Measurements from ENCODE around the gene RNF112.

Gene RNF112

DNA sequence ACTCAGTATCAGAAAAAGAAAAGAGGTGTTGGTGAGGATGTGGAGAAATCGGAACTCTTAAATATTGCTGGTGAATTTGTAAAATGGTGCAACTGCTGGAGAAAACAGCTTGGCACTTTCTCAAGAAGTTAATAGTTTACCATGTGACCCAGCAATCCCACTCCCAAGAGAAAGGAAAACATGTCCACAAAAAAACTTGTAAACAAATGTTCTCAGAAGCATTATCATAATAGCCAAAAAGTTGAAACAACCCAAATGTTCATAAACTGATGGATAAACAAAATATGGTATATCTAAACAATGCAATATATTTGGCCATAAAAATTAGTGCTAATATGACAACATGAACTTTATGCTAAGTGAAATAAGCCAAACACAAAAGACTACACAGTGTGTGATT is 35.3 kb upstream of the RNF112 start:
- DNase-seq = no peak

DNA sequence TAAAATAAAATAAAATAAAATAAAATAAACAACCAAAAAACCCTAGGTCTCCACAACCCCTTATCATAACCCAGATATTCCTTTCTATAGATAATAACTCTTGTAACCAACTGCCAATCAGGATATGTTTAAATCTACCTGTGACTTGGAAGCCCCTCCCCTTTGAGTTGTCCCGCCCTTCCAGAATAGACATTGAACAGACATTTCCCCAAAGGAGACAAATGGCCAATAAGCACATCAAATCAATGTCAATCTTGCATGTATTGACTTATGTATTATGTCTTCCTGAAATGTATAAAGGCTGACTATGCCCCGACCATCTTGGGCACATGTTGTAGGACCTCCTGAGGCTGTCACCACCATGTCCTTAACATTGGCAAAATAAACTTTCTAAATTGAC is 34.2 kb upstream of the RNF112 start:
- no peak for DNase-seq

DNA sequence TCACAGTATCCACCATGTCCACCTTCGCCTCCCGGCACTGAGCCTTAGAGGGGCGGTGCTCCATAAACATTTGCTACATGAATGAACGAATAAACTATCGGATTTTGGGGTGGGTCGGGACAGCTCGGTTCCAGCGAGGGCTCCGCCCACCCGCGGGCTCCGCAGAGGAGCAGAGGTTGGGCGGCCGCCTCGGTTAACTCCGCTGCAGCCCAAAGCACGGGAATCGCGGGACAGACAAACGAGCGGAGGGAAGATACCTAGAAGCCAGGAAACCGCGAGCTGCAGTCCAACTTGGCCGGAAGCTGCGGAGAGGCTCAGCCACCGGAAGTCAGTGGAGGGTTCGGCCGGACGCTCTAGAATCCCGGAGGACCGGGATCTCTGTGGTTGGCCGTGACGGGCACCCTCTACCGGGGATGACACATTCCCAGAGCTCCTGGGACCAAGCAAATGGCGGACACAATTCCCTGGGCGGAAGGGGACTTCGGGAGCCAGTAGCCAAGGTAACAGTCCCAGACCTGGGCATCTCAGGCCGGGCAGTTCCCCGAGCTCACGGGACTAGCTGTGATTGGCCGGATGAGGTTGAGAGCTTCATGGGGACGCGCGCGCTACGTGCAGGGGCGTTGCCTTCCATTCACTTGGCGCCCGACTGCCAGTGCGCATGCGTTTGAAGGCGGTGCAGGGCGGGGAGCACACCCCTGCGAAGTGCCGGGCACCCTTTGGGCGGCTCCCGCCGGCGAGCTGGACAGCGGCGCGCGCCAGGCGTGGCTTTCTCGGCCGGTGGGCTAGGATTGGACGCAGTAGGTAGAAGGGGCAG is 33.2 kb upstream of the RNF112 start:
- peak; percentile 92 for DNase-seq

DNA sequence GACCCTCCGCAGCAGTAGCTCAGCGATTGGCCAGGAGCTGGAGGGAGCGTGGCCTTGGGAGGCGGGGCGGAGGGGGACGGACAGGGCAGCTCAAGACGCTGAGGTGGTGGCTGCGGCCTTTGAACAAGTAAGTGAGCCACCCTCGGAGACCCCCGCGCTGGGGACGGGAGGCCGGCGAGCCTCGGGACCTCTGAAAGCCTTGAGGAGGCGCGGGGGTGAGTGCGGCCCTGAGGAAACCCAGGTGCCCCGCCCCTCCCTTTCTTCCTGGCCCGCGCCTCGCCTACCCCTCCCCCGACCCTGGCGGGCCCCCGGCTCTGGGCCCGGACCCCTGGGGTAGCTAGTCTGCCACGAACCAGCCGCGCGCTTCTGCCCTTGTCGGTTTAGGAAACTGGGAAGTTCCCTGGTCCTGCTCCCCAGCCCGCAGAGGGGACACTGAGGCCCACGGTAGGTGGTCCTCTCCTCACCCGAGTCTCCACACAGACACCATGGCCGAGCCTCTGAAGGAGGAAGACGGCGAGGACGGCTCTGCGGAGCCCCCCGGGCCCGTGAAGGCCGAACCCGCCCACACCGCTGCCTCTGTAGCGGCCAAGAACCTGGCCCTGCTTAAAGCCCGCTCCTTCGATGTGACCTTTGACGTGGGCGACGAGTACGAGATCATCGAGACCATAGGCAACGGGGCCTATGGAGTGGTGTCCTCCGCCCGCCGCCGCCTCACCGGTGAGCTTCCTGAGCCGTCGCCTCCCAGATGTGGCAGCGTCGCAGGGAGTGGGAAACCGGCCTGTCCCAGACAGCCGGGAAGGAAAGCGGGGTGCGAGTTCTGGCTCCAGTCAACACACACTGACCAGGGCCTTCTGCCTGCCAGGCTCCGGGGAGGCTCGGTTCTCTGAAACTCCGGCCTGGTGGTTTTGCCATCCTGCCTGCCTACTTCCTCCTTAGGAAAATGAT is 32.3 kb upstream of the RNF112 start, which contains the start of gene MAPK7:
TSS of gene MAPK7 (plus strand) at position 83 of the 945 bp plus-strand sequence. CDS start at position 486, 403 bp downstream.
- no peak for DNase-seq

DNA sequence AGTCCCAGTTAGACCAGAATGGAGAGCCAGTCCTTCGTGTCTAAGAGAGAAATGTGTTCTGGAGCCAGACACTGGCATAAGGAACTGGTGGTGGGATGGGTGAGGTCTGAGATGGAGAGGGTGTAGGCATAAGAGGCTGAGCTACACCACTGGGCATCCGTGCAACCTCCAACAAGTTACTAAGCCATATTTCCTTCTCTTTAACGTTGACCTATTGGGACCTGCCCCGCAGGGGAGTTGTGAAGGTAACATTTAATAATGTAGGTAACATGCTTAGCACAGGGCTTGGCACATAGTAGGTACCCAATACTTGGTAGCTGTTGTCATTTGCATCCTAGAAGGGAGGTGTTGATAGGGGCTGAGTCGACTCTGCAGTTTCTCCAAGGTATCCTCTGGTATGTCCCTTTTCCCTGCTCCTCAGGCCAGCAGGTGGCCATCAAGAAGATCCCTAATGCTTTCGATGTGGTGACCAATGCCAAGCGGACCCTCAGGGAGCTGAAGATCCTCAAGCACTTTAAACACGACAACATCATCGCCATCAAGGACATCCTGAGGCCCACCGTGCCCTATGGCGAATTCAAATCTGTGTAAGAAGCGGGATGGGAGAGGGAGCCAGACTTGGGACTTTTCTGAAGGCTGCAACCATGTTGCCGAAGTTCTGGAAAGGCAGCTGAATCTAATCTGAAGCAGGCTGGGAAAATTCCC is 31.5 kb upstream of the RNF112 start:
- DNase-seq = no peak

DNA sequence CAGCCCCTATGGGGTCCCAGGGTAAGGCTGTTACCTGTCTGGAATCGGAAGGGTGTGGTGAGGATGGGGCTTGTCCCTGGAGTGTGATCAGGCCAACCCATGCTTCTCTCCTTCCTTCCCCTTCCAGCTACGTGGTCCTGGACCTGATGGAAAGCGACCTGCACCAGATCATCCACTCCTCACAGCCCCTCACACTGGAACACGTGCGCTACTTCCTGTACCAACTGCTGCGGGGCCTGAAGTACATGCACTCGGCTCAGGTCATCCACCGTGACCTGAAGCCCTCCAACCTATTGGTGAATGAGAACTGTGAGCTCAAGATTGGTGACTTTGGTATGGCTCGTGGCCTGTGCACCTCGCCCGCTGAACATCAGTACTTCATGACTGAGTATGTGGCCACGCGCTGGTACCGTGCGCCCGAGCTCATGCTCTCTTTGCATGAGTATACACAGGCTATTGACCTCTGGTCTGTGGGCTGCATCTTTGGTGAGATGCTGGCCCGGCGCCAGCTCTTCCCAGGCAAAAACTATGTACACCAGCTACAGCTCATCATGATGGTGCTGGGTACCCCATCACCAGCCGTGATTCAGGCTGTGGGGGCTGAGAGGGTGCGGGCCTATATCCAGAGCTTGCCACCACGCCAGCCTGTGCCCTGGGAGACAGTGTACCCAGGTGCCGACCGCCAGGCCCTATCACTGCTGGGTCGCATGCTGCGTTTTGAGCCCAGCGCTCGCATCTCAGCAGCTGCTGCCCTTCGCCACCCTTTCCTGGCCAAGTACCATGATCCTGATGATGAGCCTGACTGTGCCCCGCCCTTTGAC is 30.3 kb upstream of the RNF112 start:
- DNase-seq = no peak

DNA sequence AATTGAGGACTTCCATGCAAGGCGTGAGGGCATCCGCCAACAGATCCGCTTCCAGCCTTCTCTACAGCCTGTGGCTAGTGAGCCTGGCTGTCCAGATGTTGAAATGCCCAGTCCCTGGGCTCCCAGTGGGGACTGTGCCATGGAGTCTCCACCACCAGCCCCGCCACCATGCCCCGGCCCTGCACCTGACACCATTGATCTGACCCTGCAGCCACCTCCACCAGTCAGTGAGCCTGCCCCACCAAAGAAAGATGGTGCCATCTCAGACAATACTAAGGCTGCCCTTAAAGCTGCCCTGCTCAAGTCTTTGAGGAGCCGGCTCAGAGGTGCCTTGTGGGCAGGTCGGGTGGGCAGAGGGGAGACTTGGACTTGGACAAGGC is 29.7 kb upstream of the RNF112 start:
- no peak for DNase-seq

DNA sequence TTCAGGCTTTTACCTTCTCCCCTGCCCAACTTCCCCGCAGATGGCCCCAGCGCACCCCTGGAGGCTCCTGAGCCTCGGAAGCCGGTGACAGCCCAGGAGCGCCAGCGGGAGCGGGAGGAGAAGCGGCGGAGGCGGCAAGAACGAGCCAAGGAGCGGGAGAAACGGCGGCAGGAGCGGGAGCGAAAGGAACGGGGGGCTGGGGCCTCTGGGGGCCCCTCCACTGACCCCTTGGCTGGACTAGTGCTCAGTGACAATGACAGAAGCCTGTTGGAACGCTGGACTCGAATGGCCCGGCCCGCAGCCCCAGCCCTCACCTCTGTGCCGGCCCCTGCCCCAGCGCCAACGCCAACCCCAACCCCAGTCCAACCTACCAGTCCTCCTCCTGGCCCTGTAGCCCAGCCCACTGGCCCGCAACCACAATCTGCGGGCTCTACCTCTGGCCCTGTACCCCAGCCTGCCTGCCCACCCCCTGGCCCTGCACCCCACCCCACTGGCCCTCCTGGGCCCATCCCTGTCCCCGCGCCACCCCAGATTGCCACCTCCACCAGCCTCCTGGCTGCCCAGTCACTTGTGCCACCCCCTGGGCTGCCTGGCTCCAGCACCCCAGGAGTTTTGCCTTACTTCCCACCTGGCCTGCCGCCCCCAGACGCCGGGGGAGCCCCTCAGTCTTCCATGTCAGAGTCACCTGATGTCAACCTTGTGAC is 29.1 kb upstream of the RNF112 start:
- no peak for DNase-seq

DNA sequence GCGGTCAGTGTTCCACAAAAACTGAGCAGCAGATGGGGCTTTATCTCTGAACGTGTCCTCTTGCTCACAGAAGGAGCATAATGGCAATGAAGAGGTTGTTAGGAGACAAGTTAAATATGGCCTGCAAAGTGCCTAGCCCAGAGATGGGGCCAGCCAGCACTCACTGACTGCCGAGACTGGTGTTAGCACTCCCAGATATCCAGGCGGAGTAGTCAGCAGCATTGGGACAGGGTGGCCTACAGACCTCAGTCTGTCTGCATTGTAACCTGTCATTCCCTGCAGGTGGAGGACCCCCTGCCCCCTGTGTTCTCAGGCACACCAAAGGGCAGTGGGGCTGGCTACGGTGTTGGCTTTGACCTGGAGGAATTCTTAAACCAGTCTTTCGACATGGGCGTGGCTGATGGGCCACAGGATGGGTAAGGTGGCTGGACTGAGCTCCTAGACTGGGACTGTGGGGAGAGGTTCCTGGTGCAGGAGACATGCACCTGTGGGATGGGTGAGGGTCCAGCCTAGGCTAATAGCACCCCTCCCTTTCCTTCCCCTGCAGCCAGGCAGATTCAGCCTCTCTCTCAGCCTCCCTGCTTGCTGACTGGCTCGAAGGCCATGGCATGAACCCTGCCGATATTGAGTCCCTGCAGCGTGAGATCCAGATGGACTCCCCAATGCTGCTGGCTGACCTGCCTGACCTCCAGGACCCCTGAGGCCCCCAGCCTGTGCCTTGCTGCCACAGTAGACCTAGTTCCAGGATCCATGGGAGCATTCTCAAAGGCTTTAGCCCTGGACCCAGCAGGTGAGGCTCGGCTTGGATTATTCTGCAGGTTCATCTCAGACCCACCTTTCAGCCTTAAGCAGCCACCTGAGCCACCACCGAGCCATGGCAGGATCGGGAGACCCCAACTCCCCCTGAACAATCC is 28.2 kb upstream of the RNF112 start:
- DNase-seq = no peak

DNA sequence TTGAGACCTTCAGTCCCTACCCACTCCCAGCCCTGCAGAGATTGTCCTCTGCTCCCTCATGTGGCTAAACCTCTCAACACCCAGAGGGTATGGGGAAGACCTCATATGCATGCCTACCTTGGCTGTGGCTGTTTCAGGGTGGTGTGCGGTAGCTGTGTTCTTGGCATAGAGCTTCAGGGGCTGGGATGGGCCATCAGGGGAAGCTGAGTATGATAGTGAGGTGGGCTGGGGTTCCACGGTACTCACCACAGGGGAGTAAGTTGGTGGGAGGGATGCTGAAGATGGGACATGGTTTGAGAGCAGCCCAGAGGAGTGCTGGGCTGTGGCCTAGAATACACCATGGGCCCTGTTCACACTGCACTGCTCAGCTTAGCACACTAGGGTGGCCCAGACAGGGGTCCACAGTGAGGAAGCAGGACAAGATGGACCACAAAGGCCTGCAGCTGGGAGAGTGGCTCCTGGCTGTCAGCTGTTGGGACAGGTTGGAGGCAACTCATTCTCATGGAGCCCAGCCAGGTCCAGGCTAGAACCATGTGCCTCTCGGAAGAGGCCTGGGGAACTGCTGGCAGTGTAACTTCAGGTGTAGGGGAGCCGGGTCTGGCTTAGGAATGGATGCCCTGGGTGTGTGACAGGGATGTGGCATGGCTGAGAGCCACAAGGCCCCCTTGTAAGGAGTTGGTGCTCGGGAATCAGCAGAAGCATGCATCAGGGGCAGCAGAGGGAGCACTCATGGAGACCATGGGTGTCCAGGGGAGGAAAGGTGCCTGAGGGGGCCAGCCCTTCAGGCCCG is 27.2 kb upstream of the RNF112 start:
- DNase-seq = no peak

DNA sequence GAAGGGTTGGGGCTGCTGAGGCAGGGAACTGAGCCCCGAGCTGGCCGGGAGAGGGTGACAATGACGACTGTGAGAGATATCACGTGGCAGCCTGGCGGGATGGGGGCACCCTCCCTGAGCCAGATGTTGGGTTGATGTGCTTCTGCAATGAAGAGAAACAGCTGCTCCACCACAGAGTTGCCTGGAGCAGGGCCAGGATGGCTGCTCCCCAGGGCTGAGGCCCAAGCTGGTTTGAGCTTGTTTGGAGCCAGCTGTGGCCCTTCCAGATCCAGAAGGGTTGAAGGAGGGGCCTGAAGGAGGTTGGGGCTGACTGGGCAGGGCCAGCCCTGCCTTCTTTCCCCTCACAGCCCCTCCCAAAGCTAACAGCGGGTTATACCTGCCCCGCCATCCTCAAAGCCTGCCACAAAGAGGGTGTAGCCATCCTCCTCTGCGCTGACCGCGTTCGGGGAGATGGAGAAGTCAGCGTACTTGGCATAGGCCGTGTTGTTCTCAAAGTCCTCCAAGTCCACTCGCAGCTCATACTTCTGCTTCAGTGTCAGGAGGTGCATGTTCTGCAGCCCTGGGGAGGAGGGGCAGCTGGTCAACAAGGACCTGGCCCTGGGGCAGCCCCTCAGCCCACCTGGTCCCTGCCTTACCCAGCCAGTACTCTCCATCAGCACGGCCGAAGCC is 26.2 kb upstream of the RNF112 start:
- no peak for DNase-seq

DNA sequence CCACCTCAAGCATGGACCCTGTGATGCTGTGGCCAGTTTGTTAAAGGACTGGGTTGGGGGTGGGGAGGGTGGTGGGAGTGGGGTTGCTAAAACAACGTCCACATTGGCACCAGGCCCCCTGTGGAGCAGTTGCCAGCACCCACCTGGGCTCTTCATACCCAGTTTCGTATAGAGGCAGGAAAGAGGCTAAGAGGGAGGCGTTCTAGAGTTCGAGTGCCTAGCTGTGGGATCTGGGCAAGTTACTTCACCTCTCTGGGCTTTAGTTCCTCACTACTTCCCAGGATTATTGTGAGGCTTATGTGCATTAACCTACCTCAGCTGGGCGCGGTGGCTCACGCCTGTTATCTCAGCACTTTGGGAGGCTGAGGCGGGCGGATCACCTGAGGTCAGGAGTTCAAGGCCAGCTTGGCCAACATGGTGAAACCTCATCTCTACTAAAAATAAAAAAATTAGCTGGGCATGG is 25.5 kb upstream of the RNF112 start:
- DNase-seq = no peak

DNA sequence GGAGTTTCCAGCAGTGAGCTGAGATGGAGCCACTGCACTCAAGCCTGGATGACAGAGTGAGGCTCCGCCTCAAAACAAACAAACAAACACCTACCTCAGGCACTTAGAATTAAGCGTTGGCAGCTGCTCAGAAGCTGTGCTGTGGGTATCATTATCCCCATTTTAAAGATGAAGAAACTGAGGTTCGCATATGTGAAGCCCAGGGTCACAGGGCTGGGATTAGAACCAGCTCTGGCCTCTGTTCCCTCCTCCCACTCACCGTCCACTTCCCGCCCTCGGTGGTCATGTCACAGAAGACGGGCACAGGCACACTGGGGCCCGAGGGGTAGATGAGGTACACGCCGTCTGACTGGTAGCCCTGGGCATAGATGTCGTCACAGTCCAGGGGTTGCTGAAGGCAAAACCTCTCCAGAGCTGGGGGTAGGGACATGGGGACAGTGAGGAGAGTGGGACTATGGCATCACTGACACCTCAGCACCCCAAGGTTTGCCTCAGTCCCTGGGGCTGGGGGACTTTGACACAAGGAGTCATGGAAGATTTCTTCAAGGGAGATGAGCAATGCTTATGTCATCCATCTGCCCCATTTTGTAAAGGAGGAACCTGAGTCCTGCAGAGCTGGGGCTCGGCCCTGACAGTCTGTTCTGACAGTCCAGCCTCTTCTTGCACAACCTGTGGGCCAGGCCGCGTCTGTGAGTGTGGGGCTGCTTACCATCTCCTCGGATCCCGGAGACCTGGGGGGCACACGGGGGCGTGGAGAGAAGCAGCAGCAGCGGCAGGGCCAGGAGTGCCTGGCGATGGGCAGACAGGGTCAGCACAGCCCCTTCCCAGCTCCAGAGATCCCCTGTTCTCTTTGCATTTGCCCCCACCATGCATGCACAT is 24.7 kb upstream of the RNF112 start:
- DNase-seq = no peak

DNA sequence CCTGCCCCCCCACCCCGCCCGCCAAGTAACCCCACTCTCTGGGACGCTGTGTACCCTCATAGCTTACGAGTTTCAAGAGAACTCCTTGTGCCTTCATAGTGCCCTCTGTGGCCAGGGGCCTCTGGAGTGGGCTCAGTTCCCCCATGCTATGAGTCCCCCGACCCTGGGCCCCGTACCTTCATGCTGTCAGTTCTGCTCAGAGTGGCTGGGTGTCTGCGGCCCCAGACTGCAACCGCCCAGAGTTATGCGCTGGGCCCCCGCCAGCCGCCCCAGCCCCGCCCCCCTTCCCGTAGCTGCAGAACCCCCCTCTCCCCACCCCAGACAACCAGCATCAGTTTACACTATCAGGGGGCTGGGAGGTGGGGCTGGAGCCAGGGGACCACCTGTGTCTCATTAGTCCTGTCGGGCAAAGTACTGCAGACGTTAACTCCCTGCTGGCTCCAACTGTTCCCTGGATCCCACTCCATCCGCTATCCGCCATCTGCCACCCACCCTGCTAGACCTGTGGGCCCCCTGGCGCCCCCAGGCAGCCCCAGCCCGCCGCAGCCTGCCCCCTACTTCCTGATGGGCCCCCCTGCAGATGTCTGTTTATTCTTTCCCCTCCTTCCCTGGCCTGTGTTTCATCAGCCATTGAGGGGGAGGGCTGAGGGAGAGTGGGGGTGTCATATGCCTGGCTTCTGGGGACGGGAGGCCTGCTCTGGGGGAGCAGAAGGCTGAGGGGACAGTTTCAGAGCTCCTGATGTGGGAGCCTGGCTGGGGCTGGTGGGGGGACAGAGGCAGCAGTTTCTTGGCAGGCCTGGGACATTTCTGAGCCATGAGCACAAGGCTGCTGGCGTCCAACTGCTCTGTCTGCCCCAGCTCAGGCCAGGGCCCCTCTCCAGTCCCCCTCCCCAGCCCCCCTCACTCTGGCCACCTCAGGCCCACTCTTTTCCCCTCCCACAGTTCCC is 23.8 kb upstream of the RNF112 start, which contains the start of gene MFAP4:
TSS of gene MFAP4 (minus strand) at position 217 of the 947 bp plus-strand sequence. CDS start at position 182, 35 bp downstream.
- no peak for DNase-seq

DNA sequence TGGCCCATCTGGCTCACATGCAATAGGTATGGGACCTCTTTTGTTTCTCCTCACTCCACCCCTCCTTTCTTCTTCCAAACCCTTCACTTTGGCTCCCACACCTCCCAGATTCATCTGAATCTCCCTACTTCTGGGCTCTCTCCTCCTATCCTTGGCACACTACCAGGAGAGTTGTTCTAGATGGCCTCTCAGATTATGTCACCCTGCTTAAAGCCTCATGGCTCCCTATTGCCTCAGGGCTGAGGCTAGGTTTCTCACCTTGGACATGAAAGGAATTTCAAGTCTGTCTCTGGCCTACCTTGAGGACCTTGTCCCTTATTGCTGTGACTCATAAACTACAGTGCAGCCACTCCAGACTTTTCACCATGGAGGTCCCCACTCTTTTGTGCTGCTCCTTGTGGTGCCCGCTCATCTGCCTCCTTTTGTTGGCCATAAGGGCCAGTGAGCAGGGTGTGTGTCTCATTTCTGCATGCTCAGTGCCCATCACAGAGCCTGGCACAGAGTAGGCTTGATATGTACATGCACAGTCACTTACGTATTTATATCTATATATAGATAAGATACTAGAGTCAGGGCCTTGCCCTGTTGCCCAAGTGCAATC is 23.0 kb upstream of the RNF112 start:
- DNase-seq = no peak
